Cortex of kidney (tissue), 1 donor: ENCODE data around the gene GSAP.
"Not testable (repeated sequence)": the region's sequence is repeated elsewhere in the genome, so short reads cannot be mapped to it uniquely, and the experiment has no call there.

ENCODE experiments used
- DNase-seq: peaks from one replicate; lab custom pipeline; 2025; lab: John Stamatoyannopoulos, UW

Gene GSAP

GRCh38 chr7:77415823-77416620 lies at the start of gene GSAP:
Gene GSAP, minus strand, starts transcription at chr7:77416349. Its CDS starts 28 bp downstream, at chr7:77416321.
- no peak for DNase-seq

GRCh38 chr7:77465256-77465655 lies 49.1 kb upstream of the GSAP start:
- DNase-seq = no peak

GRCh38 chr7:77464589-77464988 lies 48.4 kb upstream of the GSAP start:
- no peak for DNase-seq

GRCh38 chr7:77463632-77464031 lies 47.5 kb upstream of the GSAP start:
- not testable (repeated sequence) for DNase-seq

GRCh38 chr7:77461842-77462241 lies 45.7 kb upstream of the GSAP start:
- no peak for DNase-seq

GRCh38 chr7:77461246-77461645 lies 45.1 kb upstream of the GSAP start:
- DNase-seq = no peak

- DNase-seq = no peak
Measured at GRCh38 chr7:77460057-77460486, 43.9 kb upstream of the GSAP start.

GRCh38 chr7:77459311-77459726 lies 43.2 kb upstream of the GSAP start:
- DNase-seq = no peak

GRCh38 chr7:77458786-77459185 lies 42.6 kb upstream of the GSAP start:
- DNase-seq = no peak

- DNase-seq = no peak
Measured at GRCh38 chr7:77457779-77458178, 41.6 kb upstream of the GSAP start.

- no peak for DNase-seq
Measured at GRCh38 chr7:77456696-77457095, 40.5 kb upstream of the GSAP start.

GRCh38 chr7:77455321-77455720 lies 39.2 kb upstream of the GSAP start:
- DNase-seq = no peak

GRCh38 chr7:77454802-77455201 lies 38.7 kb upstream of the GSAP start:
- no peak for DNase-seq

- no peak for DNase-seq
Measured at GRCh38 chr7:77453531-77453930, 37.4 kb upstream of the GSAP start.

GRCh38 chr7:77451950-77452349 lies 35.8 kb upstream of the GSAP start:
- DNase-seq = not testable (repeated sequence)

- DNase-seq = no peak
Measured at GRCh38 chr7:77450613-77451012, 34.5 kb upstream of the GSAP start.

- DNase-seq = no peak
Measured at GRCh38 chr7:77450054-77450453, 33.9 kb upstream of the GSAP start.

GRCh38 chr7:77447616-77448015 lies 31.5 kb upstream of the GSAP start:
- no peak for DNase-seq

GRCh38 chr7:77444123-77444522 lies 28.0 kb upstream of the GSAP start:
- no peak for DNase-seq

GRCh38 chr7:77443042-77443441 lies 26.9 kb upstream of the GSAP start:
- DNase-seq = no peak

GRCh38 chr7:77442636-77443035 lies 26.5 kb upstream of the GSAP start:
- DNase-seq = no peak

GRCh38 chr7:77441046-77441445 lies 24.9 kb upstream of the GSAP start:
- no peak for DNase-seq

GRCh38 chr7:77439572-77439971 lies 23.4 kb upstream of the GSAP start:
- no peak for DNase-seq

GRCh38 chr7:77438131-77438530 lies 22.0 kb upstream of the GSAP start:
- DNase-seq = no peak
